Epithelial cell of esophagus (primary cell): ENCODE data around the gene GADD45A.

ENCODE experiments used
- DNase-seq: peaks from one replicate; pipeline ENCODE4 v3.0.0; 2010; ENCODE audit warnings: low read depth
- H3K4me3 ChIP-seq: 2 replicates; pipeline ENCODE4 v1.5.1; 2011; ENCODE audit warnings: mild to moderate bottlenecking, low read length, control low read depth
- TF ChIP-seq, protein P1 (sequence below): IDR thresholded peaks from 2 replicates; pipeline ENCODE4 v1.5.1; 2011; ENCODE audit warnings: low read depth, mild to moderate bottlenecking, low read length, control low read depth, inconsistent platforms; ENCODE audit not compliant: insufficient read depth; ENCODE audit errors: missing control alignments

The GADD45A gene

DNA sequence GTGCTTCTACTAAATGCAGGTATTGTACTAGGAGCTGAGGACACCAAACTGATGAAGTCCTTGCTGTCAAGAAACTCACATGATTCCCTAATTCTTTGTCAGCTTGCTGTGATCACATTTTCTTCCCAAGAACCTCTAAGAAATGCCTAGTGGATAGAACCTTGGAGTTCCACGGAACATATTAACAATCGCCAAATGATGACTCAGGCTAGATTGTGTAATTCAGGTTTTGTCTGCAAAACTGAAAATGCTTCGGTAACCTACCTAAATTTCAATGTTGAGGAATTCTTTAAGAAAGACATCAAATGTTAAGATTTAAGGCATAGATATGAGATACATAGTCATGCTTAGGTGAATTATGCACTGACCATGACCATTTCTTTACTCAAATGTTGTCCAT, 1.7 kb upstream of the GADD45A start:
- H3K4me3 ChIP-seq, result no peak overlapping the region
- DNase-seq, result peak; percentile 91
- TF ChIP-seq, protein P1, sequence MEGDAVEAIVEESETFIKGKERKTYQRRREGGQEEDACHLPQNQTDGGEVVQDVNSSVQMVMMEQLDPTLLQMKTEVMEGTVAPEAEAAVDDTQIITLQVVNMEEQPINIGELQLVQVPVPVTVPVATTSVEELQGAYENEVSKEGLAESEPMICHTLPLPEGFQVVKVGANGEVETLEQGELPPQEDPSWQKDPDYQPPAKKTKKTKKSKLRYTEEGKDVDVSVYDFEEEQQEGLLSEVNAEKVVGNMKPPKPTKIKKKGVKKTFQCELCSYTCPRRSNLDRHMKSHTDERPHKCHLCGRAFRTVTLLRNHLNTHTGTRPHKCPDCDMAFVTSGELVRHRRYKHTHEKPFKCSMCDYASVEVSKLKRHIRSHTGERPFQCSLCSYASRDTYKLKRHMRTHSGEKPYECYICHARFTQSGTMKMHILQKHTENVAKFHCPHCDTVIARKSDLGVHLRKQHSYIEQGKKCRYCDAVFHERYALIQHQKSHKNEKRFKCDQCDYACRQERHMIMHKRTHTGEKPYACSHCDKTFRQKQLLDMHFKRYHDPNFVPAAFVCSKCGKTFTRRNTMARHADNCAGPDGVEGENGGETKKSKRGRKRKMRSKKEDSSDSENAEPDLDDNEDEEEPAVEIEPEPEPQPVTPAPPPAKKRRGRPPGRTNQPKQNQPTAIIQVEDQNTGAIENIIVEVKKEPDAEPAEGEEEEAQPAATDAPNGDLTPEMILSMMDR, result no peak

DNA sequence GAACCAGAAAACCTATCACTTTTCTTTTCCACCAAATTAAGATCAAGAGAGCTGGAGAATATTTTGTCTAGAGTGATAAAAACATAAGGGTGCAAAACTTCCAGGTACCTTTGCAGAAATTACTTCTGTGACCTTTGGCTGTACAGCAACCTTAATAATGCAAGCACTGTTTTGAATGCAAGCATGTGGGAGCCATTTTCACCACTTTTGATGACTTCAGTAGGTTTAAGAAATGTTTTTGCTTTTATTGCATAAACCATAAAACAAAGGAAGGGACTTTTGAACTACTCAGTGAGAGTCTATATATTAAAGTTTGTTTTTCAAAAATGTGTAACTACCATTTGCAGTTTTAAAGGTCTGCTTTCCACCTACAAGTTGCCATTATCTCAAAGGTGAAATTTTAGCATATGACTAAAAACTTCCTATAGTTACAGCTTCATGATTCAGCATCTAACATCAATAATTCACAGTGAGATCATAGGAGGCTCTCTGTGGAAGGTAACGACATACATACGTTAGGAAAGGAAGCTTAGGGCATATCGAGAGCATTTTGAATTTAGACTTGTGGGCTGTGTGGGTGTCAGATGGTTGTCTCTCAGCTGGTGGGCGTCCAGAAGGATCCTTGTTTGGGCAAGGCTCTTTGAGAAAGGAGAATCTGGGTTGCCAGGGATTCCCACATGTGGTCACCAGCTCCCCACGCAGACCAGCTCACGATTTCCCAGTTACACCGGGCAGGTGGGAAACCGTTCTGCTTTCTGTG, 1.1 kb upstream of the GADD45A start:
- peak; percentile 88 for DNase-seq
- TF ChIP-seq, protein P1, result no peak
- peak overlapping the region; percentile 79 for H3K4me3 ChIP-seq

DNA sequence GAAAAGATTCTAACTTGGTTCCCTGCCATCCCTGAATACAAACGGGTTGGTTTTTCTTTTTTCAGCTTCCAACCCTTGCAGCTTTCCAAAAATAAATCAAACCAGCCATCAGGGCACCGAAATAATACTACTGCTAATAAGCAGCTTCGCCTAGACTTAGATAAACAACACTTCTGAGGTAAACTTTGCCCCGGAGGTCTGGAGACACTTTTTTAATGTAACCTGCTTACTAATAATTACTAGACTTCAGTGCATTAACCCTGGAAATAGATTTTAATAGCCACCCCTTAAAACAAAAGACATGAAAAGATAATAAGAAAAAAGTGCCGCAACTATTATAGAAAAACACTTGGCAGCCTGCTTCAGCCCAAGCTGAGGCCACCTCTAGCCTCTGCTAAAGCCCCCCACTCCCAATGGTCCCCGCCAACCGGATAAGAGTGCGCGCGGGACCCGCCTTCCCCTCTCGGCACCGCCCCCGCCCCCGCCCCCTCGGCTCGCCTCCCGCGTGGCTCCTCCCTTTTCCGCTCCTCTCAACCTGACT, 405 bp upstream of the GADD45A start:
- TF ChIP-seq, protein P1, result no peak
- DNase-seq, result no peak
- peak overlapping the region; percentile 79 for H3K4me3 ChIP-seq

DNA sequence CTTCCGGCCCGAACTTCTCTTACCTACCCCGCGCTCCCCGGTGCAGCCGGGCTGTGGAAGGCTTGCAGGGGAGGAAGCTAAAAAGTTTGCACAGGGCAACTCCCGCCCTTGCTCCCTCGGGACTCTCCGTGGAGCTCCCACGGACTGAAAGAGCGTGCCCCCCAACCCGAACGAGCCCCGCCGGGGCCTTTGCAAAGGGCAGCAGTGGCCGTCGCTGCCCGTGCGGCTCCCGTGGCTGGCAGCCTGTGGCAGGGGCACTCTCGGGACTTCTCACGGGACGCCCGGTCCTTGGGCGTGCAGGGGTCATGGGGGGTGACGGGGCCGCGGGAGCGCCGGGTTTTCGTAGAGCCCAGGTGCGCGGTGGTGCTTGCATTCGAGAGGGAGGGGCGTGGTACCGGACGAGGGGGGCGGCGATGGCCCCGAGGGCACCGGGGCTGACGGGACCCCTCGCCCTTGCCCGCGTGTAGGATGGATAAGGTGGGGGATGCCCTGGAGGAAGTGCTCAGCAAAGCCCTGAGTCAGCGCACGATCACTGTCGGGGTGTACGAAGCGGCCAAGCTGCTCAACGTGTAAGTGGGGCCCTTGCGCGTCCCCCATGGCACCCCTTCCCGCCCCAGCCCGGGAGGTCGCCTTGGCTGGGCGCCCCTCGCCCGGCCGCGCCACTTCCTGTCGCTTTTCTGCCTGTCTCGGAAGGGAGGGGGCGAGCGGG, 711 bp downstream of the GADD45A start:
- peak; percentile 53 for DNase-seq

DNA sequence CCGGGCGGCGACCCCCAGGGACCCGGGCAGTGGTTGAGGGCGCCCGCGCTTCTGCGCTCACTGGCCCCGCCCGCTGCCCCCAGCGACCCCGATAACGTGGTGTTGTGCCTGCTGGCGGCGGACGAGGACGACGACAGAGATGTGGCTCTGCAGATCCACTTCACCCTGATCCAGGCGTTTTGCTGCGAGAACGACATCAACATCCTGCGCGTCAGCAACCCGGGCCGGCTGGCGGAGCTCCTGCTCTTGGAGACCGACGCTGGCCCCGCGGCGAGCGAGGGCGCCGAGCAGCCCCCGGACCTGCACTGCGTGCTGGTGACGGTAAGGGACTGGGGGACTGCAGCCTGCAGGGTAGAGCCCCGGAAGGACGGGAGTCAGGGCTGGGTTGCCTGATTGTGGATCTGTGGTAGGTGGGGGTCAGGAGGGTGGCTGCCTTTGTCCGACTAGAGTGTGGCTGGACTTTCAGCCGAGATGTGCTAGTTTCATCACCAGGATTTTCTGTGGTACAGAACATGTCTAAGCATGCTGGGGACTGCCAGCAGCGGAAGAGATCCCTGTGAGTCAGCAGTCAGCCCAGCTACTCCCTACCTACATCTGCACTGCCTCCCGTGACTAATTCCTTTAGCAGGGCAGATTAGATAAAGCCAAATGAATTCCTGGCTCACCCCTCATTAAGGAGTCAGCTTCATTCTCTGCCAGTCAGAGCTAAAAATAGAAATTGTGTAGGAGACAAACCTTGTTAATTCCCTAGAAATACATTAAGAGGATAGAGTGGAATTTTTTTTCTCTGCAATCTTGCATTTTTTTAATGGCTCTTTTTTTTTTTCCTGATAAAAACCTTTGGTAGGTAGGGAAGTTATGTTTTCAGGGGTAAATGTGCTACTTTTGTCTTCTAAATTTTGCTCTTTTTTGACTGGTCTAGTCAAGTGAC, 1.5 kb downstream of the GADD45A start:
- peak overlapping the region; percentile 79 for H3K4me3 ChIP-seq
- TF ChIP-seq, protein P1, result no peak
- DNase-seq, result peak; percentile 94

More for the DNA sequence above, 711 bp downstream of the GADD45A start:
- peak overlapping the region; percentile 79 for H3K4me3 ChIP-seq
- TF ChIP-seq, protein P1, result no peak

DNA sequence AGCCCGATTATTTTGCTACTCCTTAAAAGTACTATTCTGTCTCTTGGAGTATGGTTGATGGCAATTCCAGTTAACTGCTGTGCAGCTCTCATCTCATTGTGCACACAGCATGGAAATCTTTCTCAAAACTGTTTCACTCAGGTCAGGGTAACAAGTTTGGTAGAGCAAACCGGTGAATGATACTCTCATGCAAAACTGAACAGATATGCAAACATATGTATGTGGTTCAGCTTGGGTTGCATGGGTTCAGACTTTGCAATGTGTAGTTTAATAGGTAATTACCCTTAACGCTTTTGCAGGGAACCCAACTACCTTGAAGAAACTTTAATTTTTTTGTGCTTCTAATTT, 2.2 kb downstream of the GADD45A start:
- DNase-seq, result peak; percentile 13
- peak overlapping the region; percentile 79 for H3K4me3 ChIP-seq
- TF ChIP-seq, protein P1, result no peak
